Activated naive CD4-positive, alpha-beta T cell (primary cell): ENCODE results near the gene TTC7B.

ENCODE experiments used
- DNase-seq, 4 experiments: peaks; one replicate each; lab custom pipeline; 2025; lab: John Stamatoyannopoulos, UW

The TTC7B gene

GRCh38 chr14:90558983-90559590 lies 257.1 kb downstream of the TTC7B start:
- DNase-seq = no peak

GRCh38 chr14:90558041-90558982 lies 257.9 kb downstream of the TTC7B start:
- no peak for DNase-seq

GRCh38 chr14:90557516-90557915 lies 258.7 kb downstream of the TTC7B start:
- no peak for DNase-seq

- DNase-seq = no peak
Measured at GRCh38 chr14:90556666-90557450, 259.4 kb downstream of the TTC7B start.

- DNase-seq = no peak
Measured at GRCh38 chr14:90556012-90556477, 260.2 kb downstream of the TTC7B start.

- no peak for DNase-seq
Measured at GRCh38 chr14:90555126-90556011, 260.9 kb downstream of the TTC7B start.

- DNase-seq = no peak
Measured at GRCh38 chr14:90554341-90554740, 261.9 kb downstream of the TTC7B start.

GRCh38 chr14:90553921-90554336 lies 262.3 kb downstream of the TTC7B start:
- DNase-seq = no peak

- no peak for DNase-seq
Measured at GRCh38 chr14:90553298-90553920, 262.8 kb downstream of the TTC7B start.

- DNase-seq = no peak
Measured at GRCh38 chr14:90552465-90553297, 263.5 kb downstream of the TTC7B start.

GRCh38 chr14:90551733-90552464 lies 264.3 kb downstream of the TTC7B start:
- DNase-seq = no peak

- no peak for DNase-seq
Measured at GRCh38 chr14:90551070-90551704, 265.0 kb downstream of the TTC7B start.

GRCh38 chr14:90549794-90550641 lies 266.2 kb downstream of the TTC7B start:
- no peak for DNase-seq

- no peak for DNase-seq
Measured at GRCh38 chr14:90548455-90548854, 267.8 kb downstream of the TTC7B start.

GRCh38 chr14:90547968-90548367 lies 268.3 kb downstream of the TTC7B start:
- DNase-seq = no peak

GRCh38 chr14:90547250-90547649 lies 269.0 kb downstream of the TTC7B start:
- DNase-seq = no peak

GRCh38 chr14:90546767-90547166 lies 269.5 kb downstream of the TTC7B start:
- no peak for DNase-seq
